Stimulated activated CD4-positive, alpha-beta T cell treated with anti-CD3 and anti-CD28 coated beads, Interleukin-2, amount 100 ng/mL, for 48 hours (primary cell): ENCODE results near the gene CRADD.
"Not testable (repeated sequence)": the region's sequence is repeated elsewhere in the genome, so short reads cannot be mapped to it uniquely, and the experiment has no call there.

ENCODE experiments used
- DNase-seq, 2 donors: peaks; one replicate each; pipeline ENCODE4 v3.0.0-alpha.2; 2020

Gene CRADD

DNA sequence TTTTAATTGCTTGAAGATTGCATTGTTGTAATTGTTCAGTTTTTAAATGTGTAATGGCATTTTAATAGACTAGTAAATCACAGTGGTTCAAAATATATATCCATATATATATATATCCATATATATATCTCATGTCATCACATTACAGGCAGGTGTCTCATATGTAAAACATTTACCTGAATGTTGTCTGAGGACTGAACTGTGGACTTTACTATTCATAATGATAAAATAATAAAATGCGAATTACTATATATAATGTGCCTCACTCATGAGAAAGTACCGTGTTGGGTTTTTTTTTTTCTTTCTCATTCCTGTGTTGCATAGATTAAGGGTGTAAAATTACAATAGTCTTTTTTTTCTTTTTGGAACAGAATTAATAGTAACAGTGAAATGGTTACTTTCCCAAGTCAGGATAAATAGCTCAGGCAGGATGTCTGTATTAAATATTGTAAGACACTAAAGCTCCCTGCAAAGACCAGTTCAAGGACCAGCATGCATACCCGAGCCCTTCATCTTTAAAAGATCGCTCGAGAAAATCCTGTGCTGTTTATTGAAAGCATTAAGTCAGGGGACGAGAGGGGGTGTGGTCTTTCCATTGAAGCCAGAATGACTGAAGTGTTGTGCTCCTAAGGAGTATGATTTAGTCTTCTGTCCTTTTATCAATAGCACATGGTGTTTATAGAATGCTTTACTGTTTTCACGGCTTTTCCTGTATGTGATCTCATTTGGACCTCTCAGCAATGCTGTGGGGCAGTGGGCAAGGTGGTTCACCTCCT, 173.5 kb downstream of the CRADD start:
- DNase-seq: no peak

DNA sequence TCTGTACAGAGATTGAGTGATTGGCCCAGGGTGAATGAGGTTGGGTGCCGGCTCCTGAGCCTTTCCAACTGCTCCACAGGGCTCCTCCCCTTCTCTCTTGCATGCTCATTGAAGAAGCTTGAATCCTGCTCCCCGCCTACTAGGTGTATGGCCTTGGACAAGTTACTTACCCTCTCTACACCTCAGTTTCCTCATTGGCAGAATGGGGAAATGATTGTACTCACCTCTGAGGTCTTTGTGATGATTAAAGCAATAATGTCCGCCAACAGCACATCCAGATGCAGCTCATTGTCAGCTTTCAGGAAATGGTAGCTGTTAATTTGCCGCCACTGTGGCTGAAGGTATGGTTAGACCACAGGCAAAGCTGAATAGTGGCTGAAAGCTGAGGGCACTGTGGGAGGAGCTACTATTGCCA, 174.1 kb downstream of the CRADD start:
- no peak for DNase-seq

DNA sequence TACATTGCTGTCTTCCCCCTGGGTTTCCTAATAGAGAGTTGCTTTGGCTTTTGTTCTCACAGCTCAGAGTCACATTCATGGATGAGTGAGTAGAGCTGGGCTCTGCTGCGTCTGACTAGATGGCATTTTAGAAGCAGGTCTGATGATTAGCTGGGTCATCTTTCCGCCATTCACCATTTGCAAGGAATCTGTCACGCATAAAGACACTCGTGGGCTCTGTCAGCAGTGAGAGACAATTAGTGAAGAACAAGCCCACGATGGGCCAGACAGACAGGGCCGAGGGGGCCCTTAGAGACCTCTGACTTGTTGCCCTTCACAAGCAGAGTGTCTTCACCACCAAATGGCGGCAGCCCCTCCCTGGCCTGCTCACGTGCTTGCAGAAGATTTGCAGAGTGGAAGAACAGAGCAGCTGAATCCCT, 175.0 kb downstream of the CRADD start:
- DNase-seq: no peak

DNA sequence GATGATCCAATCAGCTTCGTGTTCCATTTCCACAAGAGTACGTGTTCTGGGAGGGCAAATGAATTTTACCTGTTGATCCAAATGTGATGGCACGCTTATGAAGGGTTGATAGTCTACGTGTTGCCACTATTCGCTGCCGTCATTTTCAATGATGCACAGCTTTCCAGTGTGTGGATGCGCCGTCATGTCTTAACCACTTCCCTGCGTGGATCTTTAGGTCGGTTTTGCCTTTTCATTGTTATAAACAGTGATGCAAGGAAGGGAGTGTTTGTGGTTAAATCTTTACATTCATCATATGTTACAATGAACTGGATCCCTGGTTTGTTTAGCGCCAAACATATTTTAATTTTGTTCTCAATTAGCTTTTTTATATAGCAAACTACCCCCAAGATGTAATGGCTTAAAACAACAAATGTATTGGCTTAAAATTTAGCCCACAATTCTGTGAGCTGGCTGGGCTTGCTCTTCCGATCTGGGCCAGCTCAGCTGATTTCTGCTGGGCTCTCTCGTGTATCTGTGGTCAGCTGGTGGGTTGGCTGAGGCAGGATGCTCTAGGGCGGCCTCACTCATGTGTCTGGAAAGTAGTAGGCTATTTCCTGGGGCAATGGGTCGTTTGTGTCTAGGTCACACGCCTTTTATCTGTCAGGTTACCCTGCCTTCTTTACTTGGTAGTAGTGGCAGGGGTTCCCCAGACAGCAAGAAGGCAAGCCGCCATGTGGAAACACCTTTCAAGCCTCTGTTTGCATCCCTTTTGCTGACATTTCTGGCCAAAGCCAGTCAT, 176.7 kb downstream of the CRADD start:
- DNase-seq: no peak

DNA sequence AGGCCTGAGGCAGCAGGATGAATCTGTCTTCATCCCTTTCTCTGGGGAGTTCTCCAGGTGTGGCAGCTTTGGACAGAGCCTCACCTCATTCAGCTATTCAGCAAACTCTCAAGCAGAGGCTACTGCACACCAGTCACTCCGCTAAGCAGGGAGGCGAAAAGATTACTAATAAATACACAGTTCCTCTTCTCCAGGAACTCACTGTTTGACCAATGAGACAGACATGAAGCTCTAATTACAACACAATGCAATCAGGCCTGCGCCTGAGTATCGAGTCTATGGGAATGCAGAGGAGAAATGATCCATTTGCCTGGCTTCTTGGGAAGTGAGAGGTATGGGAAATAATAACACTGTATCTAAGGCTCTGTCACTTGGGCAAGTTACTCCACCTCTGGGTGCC, 178.1 kb downstream of the CRADD start:
- no peak for DNase-seq

DNA sequence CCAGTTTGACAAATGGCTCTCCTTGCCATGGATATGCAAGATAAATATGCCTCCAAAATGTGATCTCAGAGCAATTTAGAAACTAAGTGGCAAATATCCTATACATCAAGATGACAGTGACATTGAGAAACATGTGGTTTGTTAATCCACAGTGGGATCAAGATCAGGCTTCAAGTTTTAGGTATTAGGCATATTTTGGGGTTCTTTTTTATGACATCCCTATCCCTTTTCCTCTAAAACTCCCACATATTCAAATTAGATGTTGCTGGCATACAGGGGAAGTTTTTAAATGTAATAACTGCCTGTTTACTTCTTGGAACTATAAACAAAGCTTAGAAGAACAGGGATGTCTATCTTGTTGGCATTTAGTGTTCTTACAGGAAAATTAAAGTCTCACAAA, 179.4 kb downstream of the CRADD start:
- DNase-seq: no peak

DNA sequence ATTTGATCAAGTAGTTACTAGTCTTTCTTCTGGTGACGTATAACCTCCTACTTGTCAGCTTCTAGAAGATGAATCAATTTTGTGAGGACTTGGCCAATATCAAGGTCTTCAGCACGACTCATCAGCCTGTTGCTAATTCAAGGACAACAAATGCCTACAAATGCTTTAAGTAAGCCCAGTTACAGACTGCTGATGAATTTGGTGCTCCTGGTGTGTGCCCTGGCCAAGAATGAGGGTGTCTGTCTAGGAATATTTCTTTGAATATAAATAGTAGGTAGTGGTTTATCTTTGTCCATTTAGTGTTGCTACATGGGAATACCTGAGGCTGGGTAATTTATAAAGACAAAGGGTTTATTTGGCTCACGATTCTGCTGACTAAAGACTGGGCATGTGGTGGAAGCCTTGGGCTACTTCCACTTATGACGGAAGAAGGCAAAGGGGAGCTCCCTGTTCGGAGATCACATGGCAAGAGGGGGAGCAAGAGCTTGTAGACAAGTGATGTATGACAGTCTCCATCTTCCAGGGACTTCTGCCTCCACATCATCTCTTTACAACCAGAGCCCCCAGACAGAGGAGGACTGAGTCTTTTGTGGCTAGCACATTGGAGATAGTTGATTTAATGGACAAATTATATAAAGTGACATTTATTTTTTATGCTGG, 180.2 kb downstream of the CRADD start:
- DNase-seq: no peak

DNA sequence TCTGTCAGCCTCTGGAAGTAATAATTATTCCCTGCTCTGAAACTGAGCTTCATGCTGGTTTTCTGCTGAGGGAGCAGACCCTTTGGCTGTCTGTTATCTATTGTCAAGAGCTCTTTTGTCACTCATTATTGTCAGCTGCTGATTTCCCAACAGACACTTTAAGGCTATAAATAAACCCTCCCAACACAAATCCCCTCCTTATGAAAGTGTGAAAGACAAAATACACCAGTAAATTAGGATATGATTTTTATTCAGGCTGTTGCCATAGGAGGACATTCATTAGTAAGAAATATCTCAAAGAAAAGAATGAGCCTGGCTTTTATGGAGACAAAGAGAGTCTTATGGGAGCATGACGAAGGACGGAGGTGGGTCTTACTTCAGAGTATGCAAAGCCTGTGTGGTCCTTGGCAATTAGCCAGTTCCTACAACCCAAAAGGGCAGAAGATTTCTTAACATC, 180.8 kb downstream of the CRADD start:
- no peak for DNase-seq

DNA sequence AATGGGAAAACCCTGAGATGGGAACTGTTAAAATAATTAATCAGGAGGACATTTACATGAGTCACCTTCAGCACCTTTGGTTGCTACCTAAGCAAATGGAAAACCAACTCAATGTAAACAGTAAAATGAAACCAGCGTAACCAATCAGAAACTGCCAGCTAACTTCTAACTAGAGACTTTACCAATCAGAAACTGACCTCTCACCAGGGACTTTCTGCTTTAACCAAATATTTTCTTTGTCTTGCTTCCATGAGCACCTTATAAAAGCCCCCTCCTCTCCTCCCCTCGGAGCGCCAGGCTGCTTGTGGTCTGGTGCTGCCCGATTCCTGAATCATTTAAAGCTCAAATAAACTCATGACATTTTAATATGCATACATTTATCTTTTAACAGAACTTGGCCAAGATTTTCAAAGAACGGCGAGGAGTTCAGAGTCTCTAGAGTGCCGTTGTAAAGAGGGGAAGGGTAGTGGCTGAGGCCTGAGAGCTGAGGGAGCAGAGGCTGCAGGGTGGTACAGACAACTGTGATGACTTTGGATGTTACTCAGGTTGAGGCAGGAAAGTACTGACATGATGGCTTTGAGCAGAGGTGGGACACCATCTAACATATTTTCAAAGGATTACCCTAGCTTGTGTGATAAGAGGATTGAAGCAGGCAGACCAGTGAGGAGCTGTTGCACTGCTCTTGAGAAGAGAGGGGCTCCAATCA, 183.6 kb downstream of the CRADD start:
- DNase-seq: no peak

DNA sequence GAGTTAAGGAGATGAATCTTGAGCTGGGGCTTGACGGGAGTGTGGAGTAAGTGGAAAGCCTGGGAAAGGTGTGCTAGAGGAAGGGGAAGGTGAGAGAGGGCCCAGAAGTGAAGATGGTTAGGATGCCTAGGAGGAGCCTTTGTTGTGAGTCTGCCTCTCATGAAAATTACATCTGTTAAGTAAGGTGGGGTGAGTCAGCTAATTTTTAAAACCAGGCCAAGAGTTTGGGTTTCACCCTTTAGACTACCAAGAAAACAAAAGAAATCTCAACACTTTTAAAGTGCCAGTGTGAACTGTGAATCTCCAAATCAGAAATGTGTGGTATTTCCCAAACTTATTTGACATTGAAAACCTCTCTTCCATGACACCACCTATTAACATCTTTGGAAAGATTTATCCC, 185.2 kb downstream of the CRADD start:
- DNase-seq: no peak

DNA sequence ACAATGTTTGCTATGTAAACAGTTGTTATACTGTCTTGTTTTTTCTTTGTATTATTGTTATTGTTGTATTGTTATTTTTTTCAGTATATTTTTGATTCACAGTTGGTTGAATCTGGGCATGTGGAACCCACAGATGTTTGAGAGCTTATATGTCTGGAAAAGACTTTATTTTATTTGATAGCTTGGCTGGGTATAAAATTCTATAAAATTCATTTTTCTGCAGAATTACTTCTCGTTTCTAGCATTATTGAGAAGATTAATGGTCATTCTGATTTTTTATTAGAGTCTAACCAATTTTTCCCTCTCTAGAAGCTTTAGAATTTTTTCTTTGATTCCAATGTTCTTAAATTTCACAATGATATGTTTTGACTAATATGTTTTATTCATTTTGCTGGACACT, 188.6 kb downstream of the CRADD start:
- no peak for DNase-seq

DNA sequence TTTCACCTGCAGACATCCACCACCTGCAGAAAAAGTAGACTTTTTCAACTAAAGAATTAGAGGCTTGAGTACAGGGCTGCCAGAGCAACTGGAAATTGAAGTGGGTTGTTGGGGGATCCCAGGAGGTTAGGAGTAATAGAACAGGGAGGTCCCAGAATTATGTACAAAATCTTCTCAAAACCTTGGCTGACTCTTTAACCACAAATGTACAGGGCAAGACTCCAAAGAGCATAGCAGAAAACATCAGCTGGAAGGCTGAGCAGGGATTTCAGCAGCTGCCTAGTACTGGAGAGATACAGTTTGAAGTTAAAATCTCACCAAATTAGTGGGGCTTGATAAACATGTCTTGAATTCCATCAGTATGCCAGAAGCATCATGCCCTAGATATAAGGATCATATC, 191.6 kb downstream of the CRADD start:
- no peak for DNase-seq

DNA sequence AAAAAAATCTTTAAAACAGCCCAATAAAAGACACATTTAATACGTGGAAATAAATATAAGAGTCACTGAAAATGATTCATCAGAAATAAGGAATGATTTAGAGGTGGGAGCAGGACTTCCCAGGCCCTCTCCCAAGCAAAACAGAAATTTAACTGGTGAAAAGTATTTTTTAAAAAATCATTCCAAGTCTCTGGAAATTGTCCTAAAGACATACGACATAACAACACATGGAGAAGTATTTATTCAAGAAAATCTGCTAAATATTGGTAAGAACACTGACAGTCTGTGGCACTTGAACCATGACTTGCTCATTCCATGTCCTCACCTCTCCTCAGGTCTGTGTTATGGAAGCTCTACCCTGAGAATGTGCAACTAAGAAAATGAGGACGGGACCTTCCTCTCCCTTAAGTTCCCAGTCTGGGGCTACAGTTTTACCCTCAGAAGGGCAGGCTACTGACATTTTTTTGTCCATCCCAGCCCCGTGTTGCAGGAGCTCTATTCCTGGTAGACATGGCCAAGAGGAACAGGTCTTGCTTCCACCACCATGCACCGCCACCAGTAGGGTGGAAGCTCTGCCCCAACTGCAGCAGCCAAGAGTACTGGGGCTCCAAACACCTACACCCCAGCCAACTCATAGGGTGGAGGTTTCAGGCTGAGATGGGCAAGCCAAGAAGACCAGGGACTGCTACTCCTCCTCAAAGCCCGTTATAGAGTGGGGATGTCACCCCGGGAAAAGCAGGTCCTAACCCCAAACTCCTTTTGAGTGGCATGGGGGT, 193.0 kb downstream of the CRADD start:
- no peak for DNase-seq

DNA sequence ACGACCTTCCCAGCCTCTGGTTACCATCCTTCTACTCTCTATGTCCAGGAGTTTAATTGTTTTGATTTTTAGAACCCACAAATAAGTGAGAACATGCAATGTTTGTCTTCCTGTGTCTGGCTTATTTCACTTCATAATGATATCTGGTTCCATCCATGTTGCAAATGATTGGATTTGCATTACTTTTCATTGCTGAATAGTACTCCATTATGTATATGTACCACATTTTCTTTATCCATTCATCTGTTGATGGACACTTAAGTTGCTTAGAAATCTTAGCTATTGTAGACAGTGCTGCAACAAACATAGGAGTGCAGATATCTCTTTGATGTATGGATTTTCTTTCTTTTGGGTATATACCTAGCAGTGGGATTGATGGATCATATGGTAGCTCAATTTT, 194.4 kb downstream of the CRADD start:
- DNase-seq: not testable (repeated sequence)

DNA sequence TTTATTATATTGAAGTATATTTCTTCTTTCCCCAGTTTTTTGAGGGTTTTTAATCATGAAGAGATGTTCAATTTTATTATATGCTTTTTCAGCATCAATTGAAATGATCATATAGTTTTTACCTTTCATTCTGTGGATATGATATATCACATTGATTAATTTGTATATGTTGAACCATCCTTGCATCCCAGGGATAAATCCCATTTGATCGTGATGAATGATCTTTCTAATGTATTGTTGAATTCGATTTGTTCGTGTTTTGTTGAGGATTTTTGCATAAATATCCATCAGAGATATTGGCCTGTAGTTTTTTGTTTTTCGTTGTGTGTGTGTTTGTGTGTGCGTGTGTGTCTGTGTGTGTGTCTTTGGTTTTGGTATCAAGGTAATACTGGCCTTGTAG, 196.4 kb downstream of the CRADD start:
- no peak for DNase-seq

DNA sequence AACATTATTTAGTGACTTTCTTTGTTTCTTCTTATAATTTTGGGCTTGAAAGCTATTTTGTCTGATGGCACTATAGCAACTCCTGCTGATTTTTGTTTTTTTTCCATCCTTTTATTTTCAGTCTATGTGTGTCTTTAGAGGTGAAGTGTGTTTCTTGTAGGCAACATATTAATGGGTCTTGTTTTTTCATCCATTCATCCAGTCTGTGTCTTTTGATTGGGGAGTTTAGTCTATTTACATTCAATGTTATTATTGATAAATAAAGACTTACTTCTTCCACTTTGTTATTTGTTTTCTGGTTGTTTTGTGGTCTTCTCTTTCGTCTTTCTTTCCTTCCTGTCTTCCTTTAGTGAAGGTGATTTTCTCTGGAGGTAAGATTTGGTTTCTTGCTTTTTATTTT, 198.0 kb downstream of the CRADD start:
- DNase-seq: no peak

DNA sequence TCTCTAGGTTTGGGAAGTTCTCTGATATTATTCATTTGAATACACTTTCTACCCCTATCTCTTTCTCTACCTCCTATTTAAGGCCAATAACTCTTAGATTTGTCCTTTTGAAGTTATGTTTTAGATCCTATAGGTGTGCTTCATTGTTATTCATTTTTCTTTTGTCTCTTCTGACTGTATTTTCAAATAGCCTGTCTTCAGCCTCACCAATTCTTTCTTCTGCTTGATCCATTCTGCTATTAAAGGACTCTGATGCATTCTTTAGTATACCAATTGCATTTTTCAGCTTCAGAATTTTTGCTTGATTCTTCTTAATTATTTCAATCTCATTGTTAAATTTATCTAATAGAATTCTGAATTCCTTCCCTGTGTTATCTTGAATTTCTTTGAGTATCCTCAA, 199.2 kb downstream of the CRADD start:
- no peak for DNase-seq

DNA sequence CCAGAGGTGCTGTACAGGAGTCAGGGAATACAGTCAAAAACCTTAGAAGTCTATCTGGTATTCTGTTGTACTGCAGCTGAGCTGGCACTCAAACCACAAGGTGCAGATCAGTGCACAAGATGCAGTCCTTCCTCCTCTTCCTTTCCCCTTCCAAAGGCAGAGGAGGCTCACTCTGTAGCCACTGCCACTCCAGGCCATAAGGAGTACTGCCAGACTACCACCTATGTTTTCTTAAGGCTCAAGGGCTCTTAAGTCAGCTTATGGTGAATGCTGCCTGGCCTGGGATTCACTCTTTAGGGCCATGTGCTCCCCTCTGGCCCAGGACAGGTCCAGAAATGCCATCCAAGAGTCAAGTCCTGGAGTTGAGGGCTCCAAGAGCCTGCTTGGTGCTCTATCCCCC, 200.3 kb downstream of the CRADD start:
- no peak for DNase-seq

DNA sequence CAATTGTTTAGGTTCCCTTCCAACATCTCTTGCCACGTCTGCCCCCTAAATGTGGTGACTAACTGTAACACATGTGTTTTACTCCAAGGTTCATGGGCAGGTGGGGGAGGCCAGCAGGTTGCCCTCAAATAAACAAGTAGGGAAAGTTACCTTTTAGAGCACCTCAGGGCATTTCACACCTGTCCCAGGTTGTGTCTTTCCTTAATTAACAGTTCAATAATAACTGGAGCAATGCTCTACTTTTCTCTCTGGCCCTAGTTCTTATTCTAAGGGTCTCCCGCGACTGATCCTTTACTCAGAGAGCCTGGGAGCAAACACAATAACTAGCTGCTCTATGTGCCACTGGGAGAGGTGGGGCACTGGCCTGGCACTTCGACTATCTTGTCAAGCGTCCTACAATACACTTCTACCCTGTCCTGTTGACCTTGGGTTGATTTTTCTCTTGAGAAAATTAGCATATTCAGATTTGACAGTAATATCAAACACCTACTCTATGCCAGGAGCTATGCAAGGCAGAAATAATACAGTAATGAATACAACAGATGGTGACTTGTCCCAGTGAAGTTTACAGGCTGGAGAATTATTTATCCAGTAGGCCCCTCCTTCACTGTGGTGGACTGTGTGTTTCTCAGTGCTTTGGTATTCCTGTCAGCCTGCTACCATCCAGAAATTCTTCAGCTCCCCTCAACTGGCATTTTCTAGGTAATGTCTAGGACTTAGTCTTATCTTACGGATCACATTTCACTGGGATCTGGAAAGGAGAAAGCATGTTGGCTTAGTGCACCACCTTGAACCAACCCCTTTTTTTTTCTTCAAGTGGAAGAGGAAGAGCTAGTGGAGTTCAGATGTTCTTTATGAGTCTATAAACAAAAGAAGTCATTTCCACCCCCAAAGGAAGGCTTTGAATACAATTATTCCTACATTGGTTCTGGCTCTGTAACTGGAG, 202.6 kb downstream of the CRADD start:
- no peak for DNase-seq

DNA sequence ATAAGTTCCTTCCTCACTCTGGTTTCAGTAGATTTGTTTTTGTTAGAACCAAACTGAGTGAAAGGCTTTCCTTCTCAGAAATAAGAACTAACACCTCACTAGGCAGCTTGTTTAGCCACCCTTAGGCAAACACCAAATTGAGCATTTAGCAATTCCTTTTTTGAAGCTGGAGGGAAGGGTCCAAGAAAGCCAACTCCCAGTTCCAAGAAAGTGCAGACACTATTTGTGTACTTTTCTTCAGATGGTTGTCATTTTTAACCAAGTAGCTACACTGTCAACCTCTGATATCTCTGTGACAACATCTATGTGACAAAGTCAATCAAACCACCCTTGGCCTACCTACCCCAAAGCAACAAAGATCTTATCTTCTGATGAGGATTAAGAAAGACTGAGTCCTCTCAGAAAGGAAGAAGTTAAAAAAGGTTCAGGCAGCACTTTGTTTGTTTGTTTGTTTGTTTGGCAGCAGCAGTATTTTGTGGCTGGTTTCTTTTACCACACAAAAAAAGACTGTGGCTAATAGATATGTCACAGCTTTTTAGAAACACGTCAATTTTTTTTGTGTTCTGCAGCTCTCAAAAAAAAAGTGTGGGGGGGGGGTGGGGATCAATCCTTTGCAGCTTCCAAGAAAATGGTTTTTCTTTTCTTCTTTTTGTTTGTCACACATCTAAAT, 203.8 kb downstream of the CRADD start:
- DNase-seq: no peak

DNA sequence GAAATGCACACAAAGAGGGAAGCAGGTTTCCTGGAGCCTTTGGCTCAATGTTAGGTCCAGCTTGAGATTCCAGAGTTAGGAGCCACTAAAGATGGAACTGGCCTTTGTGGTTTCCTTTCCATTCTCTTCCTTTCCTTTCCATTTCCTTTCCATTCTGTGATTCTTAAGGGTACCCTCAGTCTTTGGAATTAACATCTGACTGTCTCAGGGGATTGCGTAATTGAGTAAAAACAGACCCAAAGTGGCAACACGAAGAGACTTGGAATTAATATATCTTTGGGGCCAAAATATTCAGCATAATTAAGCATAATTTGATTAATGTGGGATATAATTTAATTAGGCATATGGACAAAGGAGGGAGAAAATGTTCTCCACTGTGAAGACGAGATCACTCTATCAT, 205.6 kb downstream of the CRADD start:
- no peak for DNase-seq
